Chondrocyte (in vitro differentiated cells): ENCODE data around the gene NDRG3. TPM values are rescaled to one million over a fixed set of nuclear protein-coding genes. Genes with fewer than 3 reads are reported as not detected.

Experiments
- DNase-seq: peaks from one replicate; pipeline ENCODE4 v3.0.0; 2021; ENCODE audit warnings: mixed read lengths, low spot score
- H3K27ac Mint-ChIP-seq: one replicate; pipeline ENCODE4 v1.8.0; 2021; ENCODE audit warnings: mild to moderate bottlenecking, moderate library complexity, mixed read lengths; ENCODE audit not compliant: unreplicated experiment
- H3K27me3 Mint-ChIP-seq: 2 replicates; pipeline ENCODE4 v1.8.0; 2021; ENCODE audit warnings: low read depth, mixed read lengths
- H3K36me3 Mint-ChIP-seq: 2 replicates; pipeline ENCODE4 v1.8.0; 2021; ENCODE audit warnings: low read depth, mixed read lengths
- H3K4me1 Mint-ChIP-seq: 2 replicates; pipeline ENCODE4 v1.8.0; 2021; ENCODE audit warnings: low read depth, mild to moderate bottlenecking, mixed read lengths
- H3K4me3 Mint-ChIP-seq: one replicate; pipeline ENCODE4 v1.8.0; 2021; ENCODE audit warnings: mild to moderate bottlenecking, moderate library complexity, mixed read lengths; ENCODE audit not compliant: unreplicated experiment
- H3K9me3 Mint-ChIP-seq: 2 replicates; pipeline ENCODE4 v1.8.0; 2021; ENCODE audit warnings: low read depth, mixed read lengths
- CTCF ChIP-seq: fragments of 200-600 bp; sonication (generic); IDR thresholded peaks from 2 replicates; pipeline ENCODE4 v1.5.0; 2021; ENCODE audit warnings: antibody characterized with exemption, mild to moderate bottlenecking, moderate library complexity
- total RNA-seq: library from RNA; stranded (reverse); gene quantifications from 3 replicates; pipeline ENCODE4 v1.2.1, GENCODE V29; 2021

NDRG3 gene
- total RNA-seq, 1 donor from 2014 or later = 27.6 TPM

- H3K27ac Mint-ChIP-seq = peak overlapping the region; percentile 100
- H3K9me3 Mint-ChIP-seq = no peaks in the 10 kb centered on the region
- TF ChIP-seq CTCF = no peak
- no peaks in the 10 kb centered on the region for H3K27me3 Mint-ChIP-seq
- DNase-seq = no peak
- H3K4me1 Mint-ChIP-seq = peaks cover 23% of the 10 kb centered on the region
- H3K4me3 Mint-ChIP-seq = no peak overlapping the region
- H3K36me3 Mint-ChIP-seq = peaks cover 2% of the 10 kb centered on the region
Observed at GRCh38 chr20:36775196-36775595, 29.3 kb upstream of the NDRG3 start.

- Mint-ChIP-seq H3K27me3 (no peaks in the 10 kb centered on the region), H3K4me1 (peaks cover 23% of the 10 kb centered on the region), H3K9me3 (no peaks in the 10 kb centered on the region), H3K4me3 (peak within 1 kb of the TSS; percentile 90), H3K27ac (peak within 1 kb of the TSS; percentile 100), H3K36me3 (no peaks in the 10 kb centered on the region)
- TF ChIP-seq CTCF = no peak
- peak; percentile 100 for DNase-seq
Observed at GRCh38 chr20:36773597-36774390, 27.9 kb upstream of the NDRG3 start, which contains the start of gene DSN1. Gene DSN1, minus strand, starts transcription at chr20:36773763. Its CDS starts 2,305 bp downstream, at chr20:36771458.

GRCh38 chr20:36773107-36773596, 27.3 kb upstream of the NDRG3 start:
- H3K36me3 Mint-ChIP-seq = no peaks in the 10 kb centered on the region
- peaks cover 23% of the 10 kb centered on the region for H3K4me1 Mint-ChIP-seq
- H3K4me3 Mint-ChIP-seq = peak overlapping the region; percentile 90
- no peaks in the 10 kb centered on the region for H3K9me3 Mint-ChIP-seq
- peak overlapping the region; percentile 100 for H3K27ac Mint-ChIP-seq
- DNase-seq = no peak
- no peaks in the 10 kb centered on the region for H3K27me3 Mint-ChIP-seq
- no peak for TF ChIP-seq CTCF

- no peaks in the 10 kb centered on the region for H3K9me3 Mint-ChIP-seq
Observed at GRCh38 chr20:36770680-36771079, 24.8 kb upstream of the NDRG3 start.

More at GRCh38 chr20:36770680-36771079, 24.8 kb upstream of the NDRG3 start:
- Mint-ChIP-seq H3K4me3 (no peak overlapping the region), H3K4me1 (peaks cover 23% of the 10 kb centered on the region), H3K27ac (no peak overlapping the region), H3K36me3 (no peaks in the 10 kb centered on the region), H3K27me3 (no peaks in the 10 kb centered on the region)
- no peak for DNase-seq
- TF ChIP-seq CTCF = no peak
